Myocyte (in vitro differentiated cells): ENCODE measurements around the gene ELK4. TPM values are rescaled to one million over a fixed set of nuclear protein-coding genes. Genes with fewer than 3 reads are reported as not detected.
A peak's percentile ranks its signal among the peaks of the same experiment; 100 is the strongest.

Experiments
- DNase-seq: peaks from one replicate; pipeline ENCODE4 v3.0.0-alpha.2; 2012; ENCODE audit warnings: low read depth
- polyA plus RNA-seq: library from polyadenylated mRNA; unstranded; fragments of >200 nt; gene quantifications from one replicate; pipeline ENCODE4 v1.2.1, GENCODE V29; 2012; ENCODE audit warnings: missing spikeins
- total RNA-seq: library from RNA; depleted of rRNA; stranded (reverse); fragments of >200 nt; gene quantifications from 2 replicates; pipeline ENCODE4 v1.2.3, GENCODE V29; 2014

The ELK4 gene
- total RNA-seq, result 18.1 and 19.0 TPM in 2 replicates
- polyA plus RNA-seq, result 5.0 TPM

- peak; percentile 99 for DNase-seq
Measured at GRCh38 chr1:205631768-205632668, at the start of gene ELK4. TSS of gene ELK4 (minus strand) at chr1:205632011. CDS start at chr1:205623882, 8,129 bp downstream.

GRCh38 chr1:205681364-205681763, 49.6 kb upstream of the ELK4 start:
- DNase-seq, result no peak

GRCh38 chr1:205680073-205680851, 48.5 kb upstream of the ELK4 start, which contains the start of gene SLC45A3:
TSS of gene SLC45A3 (minus strand) at chr1:205680509. CDS start at chr1:205664656, 15,853 bp downstream.
- DNase-seq, result peak; percentile 37

GRCh38 chr1:205678286-205679111, 46.7 kb upstream of the ELK4 start:
- DNase-seq, result no peak

- DNase-seq, result peak; percentile 35
Measured at GRCh38 chr1:205677167-205677566, 45.4 kb upstream of the ELK4 start.

- peak; percentile 25 for DNase-seq
Measured at GRCh38 chr1:205676597-205676996, 44.8 kb upstream of the ELK4 start.

- no peak for DNase-seq
Measured at GRCh38 chr1:205676002-205676401, 44.2 kb upstream of the ELK4 start.

- no peak for DNase-seq
Measured at GRCh38 chr1:205675247-205675646, 43.4 kb upstream of the ELK4 start.

- no peak for DNase-seq
Measured at GRCh38 chr1:205672970-205673369, 41.2 kb upstream of the ELK4 start.

GRCh38 chr1:205672395-205672889, 40.6 kb upstream of the ELK4 start:
- DNase-seq, result no peak

- DNase-seq, result peak; percentile 77
Measured at GRCh38 chr1:205670611-205671430, 39.0 kb upstream of the ELK4 start.

GRCh38 chr1:205670150-205670446, 38.3 kb upstream of the ELK4 start:
- no peak for DNase-seq

- DNase-seq, result peak; percentile 2
Measured at GRCh38 chr1:205669341-205670149, 37.7 kb upstream of the ELK4 start.

- DNase-seq, result no peak
Measured at GRCh38 chr1:205668951-205669340, 37.1 kb upstream of the ELK4 start.

GRCh38 chr1:205667909-205668643, 36.3 kb upstream of the ELK4 start:
- peak; percentile 8 for DNase-seq

- no peak for DNase-seq
Measured at GRCh38 chr1:205666372-205667166, 34.8 kb upstream of the ELK4 start.

- DNase-seq, result no peak
Measured at GRCh38 chr1:205665201-205666045, 33.6 kb upstream of the ELK4 start.
